Body of pancreas (tissue), 4 donors: Measurements from ENCODE around the gene PI4K2B. TPM values are rescaled to one million over a fixed set of nuclear protein-coding genes. Genes with fewer than 3 reads are reported as not detected.
"Not testable (repeated sequence)": the region's sequence is repeated elsewhere in the genome, so short reads cannot be mapped to it uniquely, and the experiment has no call there.

Experiments used
- ATAC-seq: fragments of 150-250 bp; one replicate; pipeline ENCODE4 v1.9.1; 2016
- DNase-seq, 4 donors: peaks; one replicate each; pipeline ENCODE4 v3.0.0-alpha.2; 2019
- H3K27ac ChIP-seq, 4 donors: fragments of 200-600 bp; sonication (generic); 1 replicate in 3 of 4; 2 replicates in 1 of 4; pipeline versions ENCODE4 v1.5.1 to v1.6.1; 2016 to 2019; ENCODE audit warnings: mild to moderate bottlenecking in 1 of 4, mixed read lengths in 1 of 4, moderate library complexity in 1 of 4
- H3K27me3 ChIP-seq, 2 donors: fragments of 200-600 bp; sonication (generic); one replicate each; pipeline ENCODE4 v1.6.0; 2016; ENCODE audit warnings: mild to moderate bottlenecking in 1 of 2
- H3K36me3 ChIP-seq, 2 donors: fragments of 200-600 bp; sonication (generic); replicated peaks in 1 of 2; 2 replicates each; pipeline ENCODE4 v1.5.1; 2016; ENCODE audit warnings: low read depth in 2 of 2; ENCODE audit not compliant: insufficient read depth in 1 of 2
- H3K4me1 ChIP-seq: fragments of 200-600 bp; sonication (generic); one replicate; pipeline ENCODE4 v1.6.0; 2016
- H3K4me3 ChIP-seq, 2 donors: fragments of 200-600 bp; sonication (generic); 1 replicate in 1 of 2; 2 replicates in 1 of 2; pipeline ENCODE4 v1.5.1; 2016 to 2019
- H3K9me3 ChIP-seq, 3 donors: fragments of 200-600 bp; sonication (generic); 1 replicate in 2 of 3; 2 replicates in 1 of 3; pipeline ENCODE4 v1.5.1; 2016
- CTCF ChIP-seq, 7 experiments: fragments of 450-650 bp in 4 of 7; fragments of 200-600 bp in 3 of 7; sonication (generic) in 3 of 7; IDR thresholded peaks; one replicate each; pipeline ENCODE4 v1.5.1; 2016 to 2019; ENCODE audit warnings: antibody characterized with exemption in 7 of 7
- POLR2A ChIP-seq, 3 donors: fragments of 450-650 bp; IDR thresholded peaks; one replicate each; pipeline ENCODE4 v1.6.1; 2016; ENCODE audit warnings: antibody characterized with exemption in 3 of 3, mild to moderate bottlenecking in 2 of 3
- WGBS, 2 donors: methylation state at CpG; one replicate each; pipeline ENCODE4 v1.1.5; 2017; 5-methylcytosine and 5-hydroxymethylcytosine counted together
- intact Hi-C: fragments of 100-400 bp; cut with DNase I; formaldehyde crosslinking; loops from one replicate; pipeline ENCODE4 v1.15.1; 2023
- total RNA-seq, 2 donors: library from RNA; depleted of rRNA; stranded (reverse); fragments of >200 nt; gene quantifications; one replicate each; pipeline ENCODE4 v1.1.0, GENCODE V29; 2016

Gene PI4K2B
- total RNA-seq, 2 donors from 2014 or later, result 5.3 to 16.3 TPM

GRCh38 chr4:25253071-25253445, 19.2 kb downstream of the PI4K2B start:
- peaks cover 3 to 5% of the 10 kb centered on the region in 2 donors for H3K36me3 ChIP-seq
- peak overlapping the region in 1 of 4 donors; percentile 8 for H3K27ac ChIP-seq
- peaks cover 14% of the 10 kb centered on the region for H3K4me1 ChIP-seq
- ATAC-seq (no peak), DNase-seq (no peak)
- intact Hi-C loops, result no loop called here
- TF ChIP-seq POLR2A (IDR thresholded peaks at IDR 0.05) (no peak), CTCF (IDR thresholded peaks at IDR 0.05) (no peak)
- H3K27me3 ChIP-seq, result no peaks in the 10 kb centered on the region
- no peak overlapping the region for H3K4me3 ChIP-seq
- H3K9me3 ChIP-seq, result no peaks in the 10 kb centered on the region
- 13 to 15% methylated on average over 2 of the region's 2 CpGs for WGBS, 2 donors

DNA sequence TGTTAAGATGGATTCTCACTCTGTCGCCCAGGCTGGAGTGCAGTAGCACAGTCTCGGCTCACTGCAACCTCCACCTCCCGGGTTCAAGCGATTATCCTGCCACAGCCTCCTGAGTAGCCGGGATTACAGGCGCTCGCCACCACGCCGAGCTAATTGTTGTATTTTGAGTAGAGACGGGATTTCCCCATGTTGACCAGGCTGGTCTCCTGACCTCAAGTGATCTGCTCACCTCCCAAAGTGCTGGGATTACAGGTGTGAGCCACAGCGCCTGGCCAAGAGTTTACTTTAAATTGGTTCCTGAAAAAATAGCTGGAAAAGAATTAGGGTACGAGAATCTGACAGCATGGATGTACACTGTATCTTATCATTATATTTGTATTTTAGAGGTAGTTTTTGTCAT, 20.0 kb downstream of the PI4K2B start:
- intact Hi-C loops, H3K4me3 ChIP-seq, DNase-seq, H3K9me3 ChIP-seq, H3K36me3 ChIP-seq, H3K27ac ChIP-seq, ATAC-seq, H3K27me3 ChIP-seq: not testable (repeated sequence)
- H3K4me1 ChIP-seq, result peaks cover 14% of the 10 kb centered on the region
- WGBS, 2 donors, result 94 to 95% methylated on average over 12 of the region's 12 CpGs

DNA sequence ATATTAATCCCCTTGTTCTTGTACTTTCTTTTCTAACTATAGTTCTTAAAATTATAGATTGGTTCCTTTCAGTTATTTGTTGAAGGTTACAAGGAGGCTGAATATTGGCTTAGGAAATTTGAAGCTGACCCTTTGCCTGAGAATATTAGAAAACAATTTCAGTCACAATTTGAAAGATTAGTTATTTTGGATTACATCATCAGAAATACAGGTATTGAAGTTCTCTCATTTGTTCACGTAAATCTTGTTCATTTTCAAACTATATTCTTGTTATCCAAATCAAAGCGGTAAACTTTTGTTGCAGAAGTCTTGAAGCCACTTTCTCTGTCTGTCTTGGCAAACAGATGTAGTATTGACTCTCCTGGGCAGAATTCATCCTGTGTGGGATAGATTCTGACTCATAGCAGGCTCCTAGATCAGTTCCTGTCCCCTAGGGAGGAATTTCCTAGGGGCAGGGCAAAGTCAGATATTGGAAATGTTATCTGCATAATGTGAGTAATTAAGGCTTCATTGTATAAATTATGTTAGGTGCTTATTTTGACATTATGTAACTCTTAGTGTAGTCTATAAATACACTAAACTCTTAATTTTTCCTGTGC, 25.2 kb downstream of the PI4K2B start:
- peaks cover 3 to 11% of the 10 kb centered on the region in 2 donors for H3K36me3 ChIP-seq
- H3K27me3 ChIP-seq, result no peaks in the 10 kb centered on the region

DNA sequence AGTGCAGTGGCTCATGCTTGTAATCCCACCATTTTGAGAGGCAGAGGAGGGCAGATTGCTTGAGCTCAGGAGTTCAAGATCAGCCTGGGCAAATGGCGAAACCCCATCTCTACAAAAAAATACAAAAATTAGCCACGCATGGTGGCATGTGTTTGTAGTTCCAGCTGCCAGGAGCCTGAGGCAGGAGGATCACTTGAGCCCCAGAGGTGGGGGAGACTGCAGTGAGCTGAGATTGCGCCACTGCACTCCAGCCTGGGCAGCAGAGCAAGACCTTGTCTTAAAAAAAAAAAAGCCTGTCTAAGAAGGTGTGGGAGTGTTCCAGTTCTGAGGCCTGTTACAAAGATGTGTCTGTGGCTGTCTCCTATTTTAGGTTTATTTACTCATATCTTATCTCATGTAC, 38.0 kb downstream of the PI4K2B start:
- H3K27ac ChIP-seq, result no peak overlapping the region
- no peaks in the 10 kb centered on the region for H3K9me3 ChIP-seq
- no peak for TF ChIP-seq POLR2A (IDR thresholded peaks at IDR 0.05)
- no peak for TF ChIP-seq CTCF (IDR thresholded peaks at IDR 0.05)
- WGBS, 2 donors, result 97 to 98% methylated on average over 3 of the region's 3 CpGs
- DNase-seq (no peak), ATAC-seq (no peak)
- intact Hi-C loops, result no loop called here
- no peaks in the 10 kb centered on the region for H3K27me3 ChIP-seq
- H3K4me1 ChIP-seq, result no peaks in the 10 kb centered on the region
- H3K36me3 ChIP-seq, result peaks cover 0 to 4% of the 10 kb centered on the region in 2 donors
- H3K4me3 ChIP-seq, result no peak overlapping the region

More for the DNA sequence above, 25.2 kb downstream of the PI4K2B start:
- ATAC-seq (no peak), DNase-seq (no peak)
- WGBS, 2 donors, result 95 to 98% methylated on average over 2 of the region's 2 CpGs
- intact Hi-C loops, result no loop called here
- H3K27ac ChIP-seq, result no peak overlapping the region
- no peak overlapping the region for H3K4me3 ChIP-seq
- TF ChIP-seq POLR2A (IDR thresholded peaks at IDR 0.05) (no peak), CTCF (IDR thresholded peaks at IDR 0.05) (no peak)
- no peaks in the 10 kb centered on the region for H3K9me3 ChIP-seq
- H3K4me1 ChIP-seq, result no peaks in the 10 kb centered on the region

DNA sequence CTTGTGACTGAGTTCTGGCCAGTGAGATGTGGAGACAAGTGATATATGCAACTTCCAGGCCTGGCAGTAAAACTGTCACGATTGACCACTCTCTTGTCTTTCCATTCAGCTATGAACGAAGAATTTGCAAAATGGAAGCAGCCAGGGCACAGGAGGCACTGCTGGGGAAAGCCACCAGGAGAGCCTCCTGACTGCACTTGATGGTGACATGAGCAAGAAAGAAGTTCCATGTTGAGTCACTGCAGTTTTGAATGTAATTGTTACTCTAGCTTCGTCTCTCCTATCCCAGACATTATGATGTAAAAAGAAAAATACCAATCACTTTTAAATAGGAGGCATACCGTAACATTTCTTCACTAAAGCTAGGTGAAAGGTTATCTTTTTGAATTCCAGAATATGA, 46.4 kb downstream of the PI4K2B start:
- intact Hi-C loops, result no loop called here
- Histone ChIP-seq H3K27ac (no peak overlapping the region), H3K27me3 (no peaks in the 10 kb centered on the region), H3K4me1 (no peaks in the 10 kb centered on the region), H3K36me3 (no peaks in the 10 kb centered on the region), H3K9me3 (no peaks in the 10 kb centered on the region), H3K4me3 (no peak overlapping the region)
- 63 to 79% methylated on average over 4 of the region's 4 CpGs for WGBS, 2 donors
- TF ChIP-seq CTCF (IDR thresholded peaks at IDR 0.05) (no peak), POLR2A (IDR thresholded peaks at IDR 0.05) (no peak)
- no peak for DNase-seq
- no peak for ATAC-seq
